H1 (cell line): ENCODE measurements around the gene MPLKIP. TPM values are rescaled to one million over a fixed set of nuclear protein-coding genes. Genes with fewer than 3 reads are reported as not detected.
"Not testable (repeated sequence)": the region's sequence is repeated elsewhere in the genome, so short reads cannot be mapped to it uniquely, and the experiment has no call there.

Experiments
- CTCF ChIA-PET: fragments of 300-600 bp; sonication (Branson Sonifier 250); formaldehyde crosslinking; loops from one replicate; lab custom pipeline; 2021; ENCODE audit not compliant: partially characterized antibody; lab: Charles Lee
- POLR2A ChIA-PET: fragments of 300-600 bp; sonication (Branson Sonifier 250); formaldehyde crosslinking; loops from one replicate; lab custom pipeline; 2021; ENCODE audit warnings: inconsistent platforms; ENCODE audit not compliant: partially characterized antibody; lab: Charles Lee
- DNase-seq, 2 experiments: peaks; one replicate each; pipeline versions ENCODE4 v3.0.0 to v3.0.0-alpha.2; 2010 to 2022; ENCODE audit warnings: low spot score in 2 of 2, low read depth in 1 of 2, mixed read lengths in 1 of 2
- FAIRE-seq: peaks from 2 replicates; lab custom pipeline; 2011; peaks lifted over from hg19 to GRCh38; lab: Jason Lieb, UNC
- H2AFZ ChIP-seq: 2 replicates; pipeline ENCODE4 v1.8.1; 2012; ENCODE audit warnings: low read length, inconsistent platforms
- H2AK5ac ChIP-seq: 2 replicates; pipeline ENCODE4 v1.6.1; 2013; ENCODE audit warnings: low read depth, low read length
- H2BK120ac ChIP-seq: replicated peaks from 2 replicates; pipeline ENCODE3; 2013; ENCODE audit warnings: low read depth, low read length, inconsistent platforms
- H2BK12ac ChIP-seq: 2 replicates; pipeline ENCODE4 v1.6.1; 2013; ENCODE audit warnings: low read depth, low read length
- H2BK15ac ChIP-seq: 2 replicates; pipeline ENCODE4 v1.6.1; 2013; ENCODE audit warnings: low read length
- H2BK20ac ChIP-seq: 2 replicates; pipeline ENCODE4 v1.6.1; 2013; ENCODE audit warnings: low read length
- H2BK5ac ChIP-seq: 2 replicates; pipeline ENCODE4 v1.6.1; 2013; ENCODE audit warnings: low read depth, low read length
- H3K14ac ChIP-seq: 2 replicates; pipeline ENCODE4 v1.6.1; 2013; ENCODE audit warnings: inconsistent platforms; ENCODE audit not compliant: insufficient read length
- H3K18ac ChIP-seq: 2 replicates; pipeline ENCODE4 v1.6.1; 2013; ENCODE audit warnings: low read length; ENCODE audit errors: extremely low read depth
- H3K23ac ChIP-seq: 2 replicates; pipeline ENCODE4 v1.6.1; 2013; ENCODE audit warnings: inconsistent platforms; ENCODE audit not compliant: insufficient read length
- H3K23me2 ChIP-seq: 2 replicates; pipeline ENCODE4 v1.6.1; 2013; ENCODE audit warnings: low read depth, low read length
- H3K27ac ChIP-seq: 2 replicates; pipeline ENCODE4 v1.6.1; 2011; ENCODE audit warnings: low read depth, low read length, inconsistent platforms
- H3K27me3 ChIP-seq, 4 experiments: replicated peaks in 1 of 4; 1 replicate in 1 of 4; 2 replicates in 3 of 4; pipeline versions ENCODE4 v1.6.1 to v1.8.1; 2011 to 2013; ENCODE audit warnings: low read length in 3 of 4, mild to moderate bottlenecking in 3 of 4, inconsistent platforms in 2 of 4, mixed read lengths in 2 of 4, moderate library complexity in 1 of 4; ENCODE audit not compliant: control insufficient read depth in 3 of 4, insufficient read depth in 3 of 4; ENCODE audit errors: extremely low read depth in 1 of 4
- H3K36me3 ChIP-seq, 4 experiments: 2 replicates each; pipeline versions ENCODE4 v1.6.1 to v1.8.1; 2011 to 2013; ENCODE audit warnings: mild to moderate bottlenecking in 4 of 4, low read length in 3 of 4, moderate library complexity in 2 of 4, control low read depth in 1 of 4, inconsistent platforms in 1 of 4; ENCODE audit not compliant: insufficient read depth in 4 of 4, control insufficient read depth in 2 of 4
- H3K4ac ChIP-seq: replicated peaks from 2 replicates; pipeline ENCODE3; 2013; ENCODE audit warnings: low read length, low read depth, mixed read lengths, inconsistent platforms; ENCODE audit not compliant: insufficient read length
- H3K4me1 ChIP-seq, 4 experiments: replicated peaks in 1 of 4; 1 replicate in 1 of 4; 2 replicates in 3 of 4; pipeline versions ENCODE4 v1.6.1 to v1.8.1; 2011 to 2013; ENCODE audit warnings: low read length in 3 of 4, inconsistent platforms in 2 of 4, mixed read lengths in 1 of 4; ENCODE audit not compliant: insufficient read depth in 4 of 4, control insufficient read depth in 3 of 4
- H3K4me2 ChIP-seq, 2 experiments: 2 replicates each; pipeline versions ENCODE4 v1.6.1 to v1.8.1; 2011 to 2013; ENCODE audit warnings: low read depth in 2 of 2, low read length in 2 of 2, control low read depth in 1 of 2, inconsistent platforms in 1 of 2, mild to moderate bottlenecking in 1 of 2; ENCODE audit not compliant: insufficient read depth in 1 of 2
- H3K4me3 ChIP-seq, 4 experiments: fragments of 200-600, 300-600 bp in 1 of 4; sonication (generic), shearing (Covaris generic), sonication (Bioruptor Twin) in 1 of 4; 2 replicates each; pipeline versions ENCODE4 v1.5.1 to v1.8.1; 2011 to 2016; ENCODE audit warnings: low read length in 4 of 4, low read depth in 3 of 4, control low read depth in 2 of 4, inconsistent platforms in 2 of 4, mild to moderate bottlenecking in 2 of 4, mixed read lengths in 1 of 4, moderate library complexity in 1 of 4; ENCODE audit not compliant: insufficient read depth in 2 of 4; ENCODE audit errors: extremely low read depth in 1 of 4
- H3K56ac ChIP-seq: replicated peaks from 2 replicates; pipeline ENCODE3; 2013; ENCODE audit warnings: low read depth, mild to moderate bottlenecking, mixed read lengths, low read length, inconsistent platforms; ENCODE audit not compliant: insufficient read length
- H3K79me1 ChIP-seq: 2 replicates; pipeline ENCODE4 v1.6.1; 2013; ENCODE audit warnings: low read depth, low read length, control low read depth
- H3K79me2 ChIP-seq, 2 experiments: 2 replicates each; pipeline versions ENCODE4 v1.6.1 to v1.8.1; 2012 to 2013; ENCODE audit warnings: low read length in 2 of 2, mild to moderate bottlenecking in 2 of 2, inconsistent platforms in 1 of 2; ENCODE audit not compliant: insufficient read depth in 2 of 2, control insufficient read depth in 1 of 2
- H3K9ac ChIP-seq, 4 experiments: replicated peaks in 1 of 4; 1 replicate in 1 of 4; 2 replicates in 3 of 4; pipeline versions ENCODE4 v1.6.1 to v1.8.1; 2011 to 2013; ENCODE audit warnings: low read depth in 3 of 4, low read length in 3 of 4, control low read depth in 2 of 4, mild to moderate bottlenecking in 2 of 4, moderate library complexity in 2 of 4, inconsistent platforms in 1 of 4; ENCODE audit errors: extremely low read depth in 1 of 4
- H3K9me3 ChIP-seq, 2 experiments: 2 replicates each; pipeline versions ENCODE4 v1.6.1 to v1.8.1; 2012 to 2013; ENCODE audit warnings: mild to moderate bottlenecking in 2 of 2, moderate library complexity in 2 of 2, control low read depth in 1 of 2, inconsistent platforms in 1 of 2, low read depth in 1 of 2, low read length in 1 of 2, mixed read lengths in 1 of 2; ENCODE audit not compliant: insufficient read depth in 2 of 2
- H4K20me1 ChIP-seq, 2 experiments: replicated peaks in 1 of 2; 2 replicates each; pipeline versions ENCODE3 to v1.8.1; 2011 to 2013; ENCODE audit warnings: inconsistent platforms in 2 of 2, low read length in 2 of 2, mild to moderate bottlenecking in 1 of 2; ENCODE audit not compliant: insufficient read depth in 2 of 2, control insufficient read depth in 1 of 2
- H4K5ac ChIP-seq: 2 replicates; pipeline ENCODE4 v1.6.1; 2013; ENCODE audit warnings: low read length, low read depth, mixed read lengths, inconsistent platforms; ENCODE audit not compliant: insufficient read length
- H4K8ac ChIP-seq: 2 replicates; pipeline ENCODE4 v1.8.0; 2013; ENCODE audit warnings: mild to moderate bottlenecking, moderate library complexity, low read length, inconsistent platforms; ENCODE audit not compliant: insufficient read depth; ENCODE audit errors: extremely low read depth
- H4K91ac ChIP-seq: replicated peaks from 2 replicates; pipeline ENCODE3; 2013; ENCODE audit warnings: low read length, mixed read lengths, inconsistent platforms; ENCODE audit not compliant: insufficient read length
- HDAC6 ChIP-seq: IDR thresholded peaks from one replicate; pipeline ENCODE4 v1.7.1; 2012; ENCODE audit warnings: low read depth, mild to moderate bottlenecking, inconsistent platforms, low read length, moderate library complexity
- WGBS, 2 experiments: shearing (Covaris generic) in 1 of 2; methylation state at CpG; one replicate each; pipeline versions ENCODE4 v1.1.6 to v1.1.7; 2013 to 2015; ENCODE audit warnings: low lambda C conversion rate in 2 of 2, mixed read lengths in 2 of 2, inconsistent platforms in 1 of 2, low coverage in 1 of 2, missing lambda C conversion rate in 1 of 2; ENCODE audit not compliant: insufficient replicate concordance in 2 of 2, insufficient coverage in 1 of 2, insufficient read length in 1 of 2; ENCODE audit errors: extremely low coverage in 1 of 2, missing lambda C conversion rate in 1 of 2; 5-methylcytosine and 5-hydroxymethylcytosine counted together
- polyA plus RNA-seq, 7 experiments: library from polyadenylated mRNA; depleted of rRNA in 3 of 7; stranded (reverse) in 5 of 7; unstranded in 2 of 7; fragments of >200 nt in 5 of 7; fragments of 200-250 nt in 2 of 7; gene quantifications; 1 replicate in 5 of 7; 2 replicates in 1 of 7; 4 replicates in 1 of 7; pipeline versions ENCODE4 v1.2.1 to v1.2.3, GENCODE V29; 2011 to 2013; ENCODE audit warnings: missing spikeins in 2 of 7, mixed read lengths in 2 of 7
- total RNA-seq: library from RNA; stranded (reverse); fragmentation: NEBNext Ultra II Directional; extraction: Animal tissue kit (Norgen Biotek cat#: 25700); gene quantifications from 2 replicates; pipeline ENCODE4 v1.2.1, GENCODE V29; 2021

The MPLKIP gene
- total and polyA plus RNA-seq, 2 of the 8 experiments (the other 6 are each of a cell fraction or from before 2014, with no cell fraction given), result 57.2 to 73.4 TPM

GRCh38 chr7:40175725-40176510 lies 41.5 kb upstream of the MPLKIP start (continued):
- no peak for TF ChIP-seq HDAC6

DNA sequence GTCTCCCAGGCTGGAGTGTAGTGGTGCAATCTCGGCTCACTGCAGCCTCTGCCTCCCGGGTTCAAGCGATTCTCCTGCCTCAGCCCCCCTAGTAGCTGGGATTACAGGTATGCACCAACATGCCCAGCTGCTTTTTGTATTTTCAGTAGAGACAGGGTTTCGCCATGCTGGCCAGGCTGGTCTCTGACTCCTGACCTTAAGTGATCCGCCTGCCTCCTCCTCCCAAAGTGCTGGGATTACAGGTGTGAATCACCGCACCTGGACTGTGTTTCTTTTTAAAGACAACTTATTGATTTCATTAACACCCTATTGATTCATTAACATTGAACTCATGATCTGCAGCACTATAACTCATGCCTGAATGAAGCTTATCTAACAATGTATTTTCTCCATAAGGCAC lies 40.8 kb upstream of the MPLKIP start:
- H3K79me1 ChIP-seq, H2BK12ac ChIP-seq, H3K23me2 ChIP-seq, H2BK120ac ChIP-seq, FAIRE-seq, POLR2A ChIA-PET, H2AFZ ChIP-seq, H3K23ac ChIP-seq, H2AK5ac ChIP-seq, H3K4me2 ChIP-seq, H3K4ac ChIP-seq, H2BK20ac ChIP-seq, H3K9me3 ChIP-seq, H4K91ac ChIP-seq, H2BK15ac ChIP-seq, H3K36me3 ChIP-seq, H3K9ac ChIP-seq, H3K79me2 ChIP-seq, H4K20me1 ChIP-seq, H3K4me3 ChIP-seq, H3K18ac ChIP-seq, H4K5ac ChIP-seq, H3K14ac ChIP-seq, H3K56ac ChIP-seq, H4K8ac ChIP-seq, H3K27me3 ChIP-seq, H3K4me1 ChIP-seq, H3K27ac ChIP-seq, H2BK5ac ChIP-seq: not testable (repeated sequence)
- WGBS, 2 experiments, result 89% methylated on average over 6 of the region's 6 CpGs; no CpG with 5 or more reads in 1 of the 2 experiments
- DNase-seq, result peak in 1 of 2 experiments; percentile 22
- CTCF ChIA-PET, result interaction anchor here (0.6 to 1.5 kb wide), 2 partner anchors 40 to 64 kb away, joined by 3 read pairs; partner anchors contain the start of genes MPLKIP and SUGCT
